Body of pancreas (tissue), 4 donors: Measurements from ENCODE around the gene LDB2. TPM values are rescaled to one million over a fixed set of nuclear protein-coding genes. Genes with fewer than 3 reads are reported as not detected.

Experiments used
- ATAC-seq: fragments of 150-250 bp; one replicate; pipeline ENCODE4 v1.9.1; 2016
- DNase-seq, 4 donors: peaks; one replicate each; pipeline ENCODE4 v3.0.0-alpha.2; 2019
- H3K27ac ChIP-seq, 4 donors: fragments of 200-600 bp; sonication (generic); 1 replicate in 3 of 4; 2 replicates in 1 of 4; pipeline versions ENCODE4 v1.5.1 to v1.6.1; 2016 to 2019; ENCODE audit warnings: mild to moderate bottlenecking in 1 of 4, mixed read lengths in 1 of 4, moderate library complexity in 1 of 4
- H3K27me3 ChIP-seq, 2 donors: fragments of 200-600 bp; sonication (generic); one replicate each; pipeline ENCODE4 v1.6.0; 2016; ENCODE audit warnings: mild to moderate bottlenecking in 1 of 2
- H3K36me3 ChIP-seq, 2 donors: fragments of 200-600 bp; sonication (generic); replicated peaks in 1 of 2; 2 replicates each; pipeline ENCODE4 v1.5.1; 2016; ENCODE audit warnings: low read depth in 2 of 2; ENCODE audit not compliant: insufficient read depth in 1 of 2
- H3K4me1 ChIP-seq: fragments of 200-600 bp; sonication (generic); one replicate; pipeline ENCODE4 v1.6.0; 2016
- H3K4me3 ChIP-seq, 2 donors: fragments of 200-600 bp; sonication (generic); 1 replicate in 1 of 2; 2 replicates in 1 of 2; pipeline ENCODE4 v1.5.1; 2016 to 2019
- H3K9me3 ChIP-seq, 3 donors: fragments of 200-600 bp; sonication (generic); 1 replicate in 2 of 3; 2 replicates in 1 of 3; pipeline ENCODE4 v1.5.1; 2016
- POLR2A ChIP-seq, 3 donors: fragments of 450-650 bp; IDR thresholded peaks; one replicate each; pipeline ENCODE4 v1.6.1; 2016; ENCODE audit warnings: antibody characterized with exemption in 3 of 3, mild to moderate bottlenecking in 2 of 3
- WGBS, 2 donors: methylation state at CpG; one replicate each; pipeline ENCODE4 v1.1.5; 2017; 5-methylcytosine and 5-hydroxymethylcytosine counted together
- intact Hi-C: fragments of 100-400 bp; cut with DNase I; formaldehyde crosslinking; loops from one replicate; pipeline ENCODE4 v1.15.1; 2023
- total RNA-seq, 2 donors: library from RNA; depleted of rRNA; stranded (reverse); fragments of >200 nt; gene quantifications; one replicate each; pipeline ENCODE4 v1.1.0, GENCODE V29; 2016
- TF ChIP-seq, protein P1 (sequence below), 7 experiments: fragments of 450-650 bp in 4 of 7; fragments of 200-600 bp in 3 of 7; sonication (generic) in 3 of 7; IDR thresholded peaks; one replicate each; pipeline ENCODE4 v1.5.1; 2016 to 2019; ENCODE audit warnings: antibody characterized with exemption in 7 of 7

The LDB2 gene
- total RNA-seq, 2 donors from 2014 or later: 14.8 to 16.5 TPM

DNA sequence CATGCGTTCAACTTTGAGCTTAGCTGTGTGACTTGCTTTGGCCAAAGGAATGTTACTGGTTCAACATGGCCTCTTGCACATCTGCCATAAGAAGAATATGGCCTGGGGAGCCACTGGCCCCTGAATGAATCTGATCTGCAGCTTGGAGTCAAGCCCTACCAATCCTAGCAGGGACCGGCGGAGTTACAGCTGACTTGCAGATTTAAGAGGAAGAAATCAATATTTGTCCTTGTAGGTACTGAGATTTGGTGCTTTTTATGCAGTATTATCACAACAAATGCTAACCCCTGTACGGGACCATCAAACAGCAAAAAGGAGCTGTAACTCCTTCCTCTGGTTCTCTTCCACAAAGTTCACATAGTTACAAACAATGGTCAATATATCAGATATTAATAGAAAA is 252.0 kb downstream of the LDB2 start:
- Histone ChIP-seq H3K27ac (no peak overlapping the region), H3K4me1 (no peaks in the 10 kb centered on the region)
- WGBS, 2 donors: 45 to 62% methylated on average over 4 of the region's 4 CpGs

DNA sequence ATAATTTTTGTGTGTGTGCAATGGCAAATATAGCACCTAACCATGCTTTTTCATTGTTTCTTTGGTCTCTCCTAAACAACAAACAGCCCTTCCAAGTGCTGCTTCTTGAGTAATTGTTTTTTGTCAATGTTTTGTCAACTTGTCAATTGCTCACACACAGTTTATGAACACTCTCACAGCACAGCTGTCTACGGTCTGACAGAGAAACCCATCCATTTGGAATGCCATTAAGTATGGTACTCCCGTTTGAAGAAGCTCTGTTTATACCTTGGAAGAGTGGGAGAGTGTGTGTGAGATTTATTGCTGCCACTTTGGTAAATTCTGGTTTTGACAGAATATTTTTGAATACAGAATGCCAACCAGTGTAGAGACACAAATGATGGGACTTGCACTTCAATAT is 254.6 kb downstream of the LDB2 start:
- DNase-seq (no peak), ATAC-seq (no peak)
- Histone ChIP-seq H3K27me3 (no peaks in the 10 kb centered on the region), H3K4me3 (no peak overlapping the region), H3K36me3 (no peaks in the 10 kb centered on the region), H3K9me3 (no peaks in the 10 kb centered on the region), H3K4me1 (no peaks in the 10 kb centered on the region), H3K27ac (no peak overlapping the region)
- 63 to 64% methylated on average over 2 of the region's 2 CpGs for WGBS, 2 donors
- no peak for TF ChIP-seq POLR2A (IDR thresholded peaks at IDR 0.05)
- TF ChIP-seq, protein P1, sequence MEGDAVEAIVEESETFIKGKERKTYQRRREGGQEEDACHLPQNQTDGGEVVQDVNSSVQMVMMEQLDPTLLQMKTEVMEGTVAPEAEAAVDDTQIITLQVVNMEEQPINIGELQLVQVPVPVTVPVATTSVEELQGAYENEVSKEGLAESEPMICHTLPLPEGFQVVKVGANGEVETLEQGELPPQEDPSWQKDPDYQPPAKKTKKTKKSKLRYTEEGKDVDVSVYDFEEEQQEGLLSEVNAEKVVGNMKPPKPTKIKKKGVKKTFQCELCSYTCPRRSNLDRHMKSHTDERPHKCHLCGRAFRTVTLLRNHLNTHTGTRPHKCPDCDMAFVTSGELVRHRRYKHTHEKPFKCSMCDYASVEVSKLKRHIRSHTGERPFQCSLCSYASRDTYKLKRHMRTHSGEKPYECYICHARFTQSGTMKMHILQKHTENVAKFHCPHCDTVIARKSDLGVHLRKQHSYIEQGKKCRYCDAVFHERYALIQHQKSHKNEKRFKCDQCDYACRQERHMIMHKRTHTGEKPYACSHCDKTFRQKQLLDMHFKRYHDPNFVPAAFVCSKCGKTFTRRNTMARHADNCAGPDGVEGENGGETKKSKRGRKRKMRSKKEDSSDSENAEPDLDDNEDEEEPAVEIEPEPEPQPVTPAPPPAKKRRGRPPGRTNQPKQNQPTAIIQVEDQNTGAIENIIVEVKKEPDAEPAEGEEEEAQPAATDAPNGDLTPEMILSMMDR (IDR thresholded peaks at IDR 0.05): no peak
- intact Hi-C loops: no loop called here

More for the DNA sequence above, 252.0 kb downstream of the LDB2 start:
- intact Hi-C loops: no loop called here
- no peaks in the 10 kb centered on the region for H3K9me3 ChIP-seq
- ATAC-seq (no peak), DNase-seq (no peak)
- no peaks in the 10 kb centered on the region for H3K27me3 ChIP-seq
- TF ChIP-seq, protein P1 (IDR thresholded peaks at IDR 0.05): no peak
- no peak for TF ChIP-seq POLR2A (IDR thresholded peaks at IDR 0.05)
- no peak overlapping the region for H3K4me3 ChIP-seq
- H3K36me3 ChIP-seq: no peaks in the 10 kb centered on the region

DNA sequence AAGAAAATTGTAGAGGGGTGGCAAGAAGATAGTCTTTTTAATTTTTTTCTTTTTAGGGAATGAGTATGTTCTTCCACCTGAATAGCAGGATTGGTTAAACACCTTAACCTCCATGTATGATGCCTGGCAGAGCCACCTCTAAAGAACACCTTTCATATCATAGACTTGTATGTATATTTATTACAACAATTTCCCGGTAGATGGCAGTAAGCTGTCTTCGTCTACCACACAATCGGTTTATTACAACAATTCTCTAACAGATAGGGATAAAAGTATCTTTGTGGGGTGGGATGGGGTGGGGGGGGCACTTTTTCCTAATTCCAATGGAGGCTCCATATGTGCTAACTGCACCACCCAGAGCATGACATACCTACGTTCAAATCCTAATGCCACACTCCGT is 255.5 kb downstream of the LDB2 start:
- no peak overlapping the region for H3K4me3 ChIP-seq
- intact Hi-C loops: no loop called here
- DNase-seq (no peak), ATAC-seq (no peak)
- H3K27ac ChIP-seq: no peak overlapping the region
- H3K27me3 ChIP-seq: no peaks in the 10 kb centered on the region
- no peak for TF ChIP-seq POLR2A (IDR thresholded peaks at IDR 0.05)
- TF ChIP-seq, protein P1 (IDR thresholded peaks at IDR 0.05): no peak
- no peaks in the 10 kb centered on the region for H3K4me1 ChIP-seq
- H3K9me3 ChIP-seq: no peaks in the 10 kb centered on the region
- 72 to 74% methylated on average over 5 of the region's 5 CpGs for WGBS, 2 donors
- H3K36me3 ChIP-seq: no peaks in the 10 kb centered on the region

DNA sequence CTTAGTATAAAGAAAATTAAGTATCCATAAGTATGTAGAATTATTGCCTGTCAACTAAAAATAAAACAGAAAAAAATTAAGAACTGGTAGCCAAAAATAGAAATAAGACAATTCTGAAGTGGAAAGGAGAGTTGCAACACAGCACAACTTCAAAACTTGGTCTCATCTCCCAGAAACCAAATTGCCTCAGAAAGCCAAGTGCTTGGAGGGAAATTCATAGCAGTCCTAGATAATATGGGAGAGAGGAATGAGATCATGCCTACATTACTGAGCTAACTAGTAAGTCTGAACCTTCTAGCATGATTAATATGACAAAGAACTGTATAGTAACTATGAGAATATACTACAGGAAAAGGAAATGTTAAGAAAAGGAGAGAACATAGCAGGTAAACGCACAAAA is 256.5 kb downstream of the LDB2 start:
- no peak for TF ChIP-seq POLR2A (IDR thresholded peaks at IDR 0.05)
- TF ChIP-seq, protein P1 (IDR thresholded peaks at IDR 0.05): no peak
- H3K9me3 ChIP-seq: no peaks in the 10 kb centered on the region
- no peaks in the 10 kb centered on the region for H3K36me3 ChIP-seq
- DNase-seq (no peak), ATAC-seq (no peak)
- intact Hi-C loops: no loop called here
- H3K27ac ChIP-seq: no peak overlapping the region
- H3K27me3 ChIP-seq: no peaks in the 10 kb centered on the region
- no peak overlapping the region for H3K4me3 ChIP-seq
- no peaks in the 10 kb centered on the region for H3K4me1 ChIP-seq
- 30 to 47% methylated on average over 1 of the region's 1 CpG for WGBS, 2 donors

DNA sequence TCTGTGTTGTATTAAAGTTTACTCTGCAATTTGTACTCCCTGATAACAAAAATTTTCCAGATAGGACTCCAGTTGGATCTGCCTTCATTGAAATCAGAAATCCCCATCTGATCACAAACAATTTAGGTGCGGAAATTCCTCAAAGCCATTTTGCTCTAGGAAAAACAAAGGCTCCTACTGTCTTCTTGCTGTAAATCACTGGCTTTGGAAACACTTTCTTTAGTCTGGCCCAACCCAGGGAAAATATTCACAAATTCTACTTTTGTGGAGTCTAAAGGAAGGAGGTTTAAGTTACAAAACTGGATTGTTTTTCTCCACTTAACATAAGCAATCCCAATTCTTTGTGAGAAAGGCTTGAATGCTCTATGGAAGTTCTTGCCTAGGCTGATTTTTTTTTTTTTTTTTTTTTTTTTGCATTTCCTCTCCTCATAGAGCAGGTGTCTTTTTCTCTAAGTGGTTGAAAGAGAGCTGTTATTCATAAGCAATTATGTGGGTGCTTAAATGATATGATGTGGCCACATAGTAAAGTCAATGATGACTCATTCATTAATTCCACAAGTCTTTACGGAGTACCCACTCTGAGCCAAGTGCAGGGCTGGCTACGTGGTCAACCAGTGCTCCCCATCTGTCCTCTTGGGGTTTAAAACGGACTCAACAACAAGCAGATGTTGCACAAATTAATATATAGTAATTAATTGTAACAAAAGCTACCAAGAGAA is 261.4 kb downstream of the LDB2 start:
- intact Hi-C loops: no loop called here
- no peaks in the 10 kb centered on the region for H3K27me3 ChIP-seq
- no peak for DNase-seq
- no peak for TF ChIP-seq POLR2A (IDR thresholded peaks at IDR 0.05)
- TF ChIP-seq, protein P1 (IDR thresholded peaks at IDR 0.05): no peak
- no peaks in the 10 kb centered on the region for H3K4me1 ChIP-seq
- peak overlapping the region in 1 of 4 donors; percentile 11 for H3K27ac ChIP-seq
- peak; percentile 27 for ATAC-seq
- WGBS, 2 donors: 44 to 49% methylated on average over 4 of the region's 4 CpGs
- H3K4me3 ChIP-seq: no peak overlapping the region
- no peaks in the 10 kb centered on the region for H3K36me3 ChIP-seq
- H3K9me3 ChIP-seq: no peaks in the 10 kb centered on the region
